Activated CD4-positive, CD25-positive, alpha-beta regulatory T cell treated with anti-CD3 and anti-CD28 coated beads, Interleukin-2, amount 50 U/mL, for 16 hours (primary cell): ENCODE measurements around the gene RBM19.
A peak's percentile ranks its signal among the peaks of the same experiment; 100 is the strongest.

Source experiments
- DNase-seq: peaks from one replicate; pipeline ENCODE4 v3.0.0-alpha.2; 2020; ENCODE audit warnings: low read depth, low spot score

RBM19 gene

DNA sequence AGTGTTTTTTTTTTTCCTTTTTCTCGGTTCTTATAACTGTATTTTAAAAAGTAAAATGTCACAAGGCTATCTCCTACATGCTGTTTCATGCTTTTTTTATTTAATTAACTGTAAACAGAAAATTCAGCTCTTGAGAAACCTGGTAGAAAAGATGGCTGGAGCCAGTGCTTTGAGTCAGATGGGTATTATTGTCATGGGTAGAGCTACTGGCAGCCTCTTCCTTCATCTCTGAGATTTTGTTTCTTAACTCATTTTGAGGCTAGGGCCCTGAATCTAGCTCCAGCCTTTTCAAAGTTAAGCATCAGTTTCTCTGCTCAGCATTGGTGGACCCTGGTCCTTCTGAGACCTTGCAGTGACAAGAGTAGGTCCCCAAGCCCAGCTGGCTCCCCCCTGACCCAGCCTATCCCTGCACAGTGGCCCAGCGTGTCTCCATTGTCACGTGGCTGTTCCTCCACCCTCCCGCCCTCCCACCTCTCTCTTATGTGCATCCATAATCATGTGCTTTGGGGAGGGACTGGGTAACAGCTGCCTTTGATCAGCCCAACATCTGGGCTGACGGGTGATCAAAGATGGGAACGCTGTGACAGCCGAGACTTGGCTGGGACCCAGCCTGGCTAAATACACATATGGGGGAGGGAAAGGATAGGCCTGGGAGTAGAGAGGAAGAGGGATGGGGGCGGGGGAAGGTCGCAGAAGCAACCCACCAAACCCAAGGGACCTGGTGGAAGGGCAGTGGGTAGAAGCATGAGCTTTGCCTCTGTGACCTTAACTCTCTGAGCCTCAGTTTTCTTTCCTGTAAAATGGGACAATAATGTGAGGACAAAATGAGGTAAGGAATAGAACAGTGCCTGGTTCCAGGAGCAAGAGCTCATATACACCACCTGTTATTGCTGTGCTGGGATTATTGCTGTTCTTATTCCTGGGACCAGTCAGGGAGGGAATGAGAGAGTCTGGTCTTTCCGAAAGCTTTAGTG, 24.4 kb upstream of the RBM19 start:
- no peak for DNase-seq

- DNase-seq: no peak
Observed at GRCh38 chr12:113988976-113989375, 22.9 kb upstream of the RBM19 start.

- DNase-seq: no peak
Observed at GRCh38 chr12:113988064-113988451, 21.9 kb upstream of the RBM19 start.

GRCh38 chr12:113987261-113988063, 21.3 kb upstream of the RBM19 start:
- DNase-seq: no peak

DNA sequence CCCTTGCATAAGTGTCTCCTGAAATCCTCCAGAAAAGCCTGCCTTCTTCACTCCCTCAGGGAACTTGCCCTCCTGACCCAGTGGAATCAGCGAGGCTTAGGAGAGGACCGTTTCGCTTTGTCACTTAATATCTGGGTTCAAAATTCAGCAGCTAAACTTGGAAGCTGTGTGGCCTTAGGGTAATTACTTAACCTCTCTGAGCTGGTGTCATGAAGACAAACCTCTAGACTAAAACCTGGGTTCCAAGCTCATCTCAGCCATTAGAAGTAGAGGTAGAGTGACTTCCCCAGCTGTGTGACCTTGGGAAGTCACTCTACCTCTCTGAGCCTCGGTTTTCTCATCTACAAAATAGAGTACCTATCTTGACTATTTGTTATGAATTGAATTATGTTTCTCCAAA, 18.3 kb upstream of the RBM19 start:
- DNase-seq: no peak

- DNase-seq: no peak
Observed at GRCh38 chr12:113983777-113984448, 17.8 kb upstream of the RBM19 start.

DNA sequence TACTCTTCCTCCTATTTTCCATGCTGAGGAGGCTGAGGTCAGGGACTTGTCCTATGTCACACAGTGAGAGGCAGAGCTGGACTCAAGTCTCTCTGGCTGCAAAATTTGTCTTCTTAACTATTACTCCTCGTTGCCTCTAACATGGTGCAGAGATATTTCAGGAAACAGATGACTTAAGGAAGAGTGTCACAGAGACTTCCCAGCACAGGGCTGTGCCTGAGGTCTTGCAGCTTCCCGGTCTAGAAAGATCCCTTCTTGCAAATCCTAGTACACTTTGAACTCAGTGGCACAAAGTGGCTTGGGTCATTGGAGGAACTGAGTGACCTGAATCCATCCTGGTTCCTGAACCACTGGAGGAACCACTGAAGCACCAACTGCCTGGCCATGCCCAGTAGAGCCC, 17.1 kb upstream of the RBM19 start:
- no peak for DNase-seq

- no peak for DNase-seq
Observed at GRCh38 chr12:113981876-113982275, 15.8 kb upstream of the RBM19 start.

DNA sequence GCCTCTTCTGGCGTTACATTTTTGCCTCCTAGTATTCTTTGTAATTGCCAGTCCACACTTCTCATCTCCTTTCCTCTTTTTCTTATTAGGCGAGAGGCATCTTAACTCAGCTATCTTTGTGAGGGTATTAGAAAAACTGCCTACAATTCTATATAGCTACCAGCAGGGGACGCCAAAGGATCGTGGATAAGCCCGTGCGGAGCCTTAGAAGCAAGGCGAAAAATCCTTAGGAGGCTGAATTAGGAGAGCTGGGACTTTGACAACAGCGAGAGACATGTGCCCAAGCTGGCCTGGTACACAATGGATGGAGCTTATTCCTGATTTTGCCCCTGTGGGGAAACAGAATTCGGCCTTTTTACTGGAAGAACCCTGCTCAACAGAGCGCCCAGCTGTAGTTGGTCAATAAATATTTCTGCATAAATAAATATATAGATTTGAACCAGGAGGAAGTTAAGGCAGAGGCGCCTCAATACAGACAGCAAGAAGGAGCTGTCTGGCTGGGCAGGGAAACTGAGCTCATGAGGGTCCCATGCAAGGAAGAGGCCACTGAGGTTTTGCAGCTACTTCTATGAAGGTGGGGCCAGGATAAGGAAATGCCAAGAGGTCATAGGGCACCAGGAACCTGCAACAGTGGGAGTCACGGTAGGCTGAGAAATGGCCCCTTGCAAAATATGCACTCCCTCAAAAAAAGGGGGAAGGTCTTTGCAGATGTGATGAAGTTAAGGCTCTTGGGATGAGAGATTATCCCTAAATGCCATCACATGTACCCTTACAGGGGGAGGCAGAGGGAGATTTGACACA, 14.6 kb upstream of the RBM19 start:
- DNase-seq: no peak

- no peak for DNase-seq
Observed at GRCh38 chr12:113980054-113980453, 13.9 kb upstream of the RBM19 start.

DNA sequence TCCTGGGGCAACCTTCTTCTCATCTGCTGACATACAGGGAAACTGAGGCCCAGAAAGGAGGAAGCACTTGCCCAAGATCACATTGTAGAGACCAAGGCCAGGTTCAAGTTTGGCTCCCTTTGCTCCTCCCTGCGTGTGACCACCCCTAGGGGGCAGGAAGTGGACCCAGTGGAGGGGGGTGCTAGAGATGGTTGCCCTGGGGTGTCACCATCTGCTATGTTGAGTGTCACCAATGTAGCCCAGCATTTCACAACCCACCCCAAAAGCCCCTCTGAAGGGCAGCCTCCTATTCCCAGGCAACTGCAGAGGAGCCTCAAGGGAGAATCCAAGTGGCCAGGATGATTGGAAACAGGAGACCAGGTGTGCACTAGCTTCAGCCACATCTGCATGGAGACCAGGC, 12.0 kb upstream of the RBM19 start:
- DNase-seq: no peak

DNA sequence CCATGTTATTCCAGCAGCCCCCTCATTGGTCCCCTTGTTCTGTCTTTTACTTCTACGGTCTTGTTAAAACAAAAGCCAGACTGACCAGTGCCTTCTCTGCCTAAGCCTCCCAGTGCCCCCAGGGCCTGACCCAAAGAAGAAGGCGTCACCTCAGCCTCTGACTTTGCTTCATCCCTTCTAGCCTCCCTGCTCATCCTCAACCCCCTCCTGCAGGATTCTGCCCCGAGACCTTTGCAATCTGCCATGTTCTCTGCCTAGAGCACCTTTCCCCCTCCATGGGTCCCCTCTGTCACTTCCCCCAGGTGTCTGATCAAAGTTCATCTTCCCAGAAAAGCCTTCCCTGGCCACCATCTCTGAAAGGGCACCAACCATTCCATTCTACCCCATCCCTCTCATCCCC, 7.9 kb upstream of the RBM19 start:
- no peak for DNase-seq

- no peak for DNase-seq
Observed at GRCh38 chr12:113973109-113973904, 7.2 kb upstream of the RBM19 start.

DNA sequence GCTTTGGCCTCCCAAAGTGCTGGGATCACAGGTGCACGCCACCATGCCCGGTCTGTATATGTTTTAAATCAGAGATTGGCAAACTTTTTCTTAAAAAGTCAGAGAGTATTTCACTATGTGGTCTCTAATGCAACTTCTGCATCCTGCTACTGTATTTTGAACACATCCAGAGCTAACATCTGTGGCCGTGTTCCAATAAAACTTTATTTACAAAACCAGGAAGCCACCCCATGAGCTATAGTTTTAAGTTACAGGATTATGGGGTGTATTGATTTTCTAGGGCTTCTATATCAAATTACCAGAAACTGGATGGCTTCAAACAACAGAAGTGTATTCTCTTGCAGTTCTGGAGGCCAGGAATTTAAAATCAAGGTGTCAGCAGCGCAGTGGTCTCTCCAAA, 5.3 kb upstream of the RBM19 start:
- no peak for DNase-seq

DNA sequence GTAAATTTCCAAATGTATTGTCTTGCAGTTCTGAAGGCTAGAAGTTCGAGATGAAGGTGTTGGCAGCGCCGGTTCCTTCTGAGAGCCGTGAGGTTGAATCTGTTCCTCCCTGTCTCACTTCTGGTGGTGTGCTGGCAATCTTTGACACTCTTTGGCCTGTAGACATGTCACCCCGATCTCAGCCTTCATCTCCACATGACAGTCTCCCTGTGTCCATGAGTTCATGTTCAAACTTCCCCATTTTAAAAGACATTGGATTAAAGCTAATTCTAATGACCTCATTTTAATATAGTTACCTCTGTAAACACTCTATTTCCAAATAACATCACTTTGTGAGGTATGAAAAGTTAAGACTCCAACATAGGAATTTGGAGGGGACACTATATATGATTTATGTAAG, 4.1 kb upstream of the RBM19 start:
- DNase-seq: no peak

DNA sequence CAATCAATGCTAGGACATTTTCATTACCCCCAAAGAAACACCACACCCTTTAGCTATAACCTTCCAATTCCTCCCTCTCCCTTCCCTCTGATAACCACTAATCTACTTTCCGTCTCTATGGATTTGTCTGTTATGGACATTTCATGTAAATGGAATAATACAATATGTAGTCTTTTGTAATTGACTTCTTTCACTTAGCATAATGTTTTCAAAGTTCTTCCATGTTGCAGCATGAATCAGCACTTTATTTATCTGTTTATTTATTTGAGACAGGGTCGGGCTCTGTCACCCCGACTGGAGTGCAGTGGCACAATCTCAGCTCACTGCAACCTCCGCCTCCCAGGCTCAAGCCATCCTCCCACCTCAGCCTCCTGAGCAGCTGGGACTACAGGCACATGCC, 1.2 kb upstream of the RBM19 start:
- no peak for DNase-seq

GRCh38 chr12:113962733-113963132, 3.4 kb downstream of the RBM19 start:
- DNase-seq: no peak

DNA sequence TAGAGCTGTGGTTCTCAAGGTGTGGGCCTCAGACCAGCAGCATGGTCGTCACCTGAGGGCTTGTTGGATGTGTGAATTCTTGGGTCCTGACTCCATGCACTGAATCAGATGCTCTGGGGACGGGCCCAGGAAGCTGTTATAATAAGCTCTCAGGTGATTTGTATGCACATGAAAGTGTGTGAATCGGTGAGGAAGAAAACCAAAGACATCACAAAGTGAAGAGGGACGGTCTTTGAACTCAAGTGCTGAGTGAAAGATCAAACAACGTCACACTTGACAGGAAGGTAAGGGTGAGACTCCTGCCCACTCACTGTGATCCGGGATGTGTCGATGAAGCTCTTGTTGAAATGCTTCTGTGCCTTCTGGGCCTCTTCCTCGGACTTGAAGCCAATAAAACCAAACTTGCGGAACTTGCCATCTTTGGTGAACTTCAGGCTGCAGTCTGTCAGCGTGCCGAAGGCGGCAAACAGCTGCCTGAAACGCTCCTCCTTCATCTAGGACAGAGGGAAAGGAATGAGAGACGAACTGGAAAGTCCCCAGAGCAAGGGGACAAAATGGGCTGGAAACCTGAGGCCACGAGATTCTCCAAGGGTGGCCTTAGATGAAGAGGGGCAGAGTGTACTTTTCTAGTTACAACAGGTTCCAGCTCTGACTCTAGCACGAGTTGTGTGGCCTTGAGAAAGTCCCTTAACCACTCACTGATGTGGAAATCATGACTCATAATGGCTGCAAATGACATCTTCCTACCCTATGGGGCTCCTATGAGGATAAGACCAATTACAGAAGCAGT, 4.0 kb downstream of the RBM19 start:
- DNase-seq: peak; percentile 11

DNA sequence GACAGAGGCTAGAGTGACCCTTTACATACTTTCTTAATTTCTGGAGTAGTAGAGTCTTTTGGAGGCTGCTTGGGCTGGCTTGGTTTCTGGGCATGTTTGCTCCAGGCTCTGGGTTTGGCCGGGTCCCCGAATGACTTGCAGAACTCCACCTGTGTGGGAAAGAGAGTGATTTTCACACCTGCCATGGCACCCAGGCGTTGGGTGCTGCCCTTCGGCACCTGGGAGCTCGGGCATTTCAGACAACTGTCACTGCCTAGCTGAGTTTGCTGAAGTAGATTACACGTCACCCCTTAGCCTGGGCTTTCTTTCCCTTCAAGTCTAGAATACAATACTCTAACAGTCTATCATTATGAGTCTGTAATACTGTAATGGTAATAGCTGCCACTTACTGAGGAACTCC, 6.1 kb downstream of the RBM19 start:
- no peak for DNase-seq

- DNase-seq: no peak
Observed at GRCh38 chr12:113959096-113959495, 7.0 kb downstream of the RBM19 start.
